HG02870 (cell line): ENCODE results near the gene RASGRP2.

ENCODE experiments used
- ATAC-seq: cut with Tn5 transposase; IDR thresholded peaks from one replicate; pipeline ENCODE4 v1.9.1; 2021; ENCODE audit warnings: mild to moderate bottlenecking, moderate library complexity; ENCODE audit not compliant: unreplicated experiment

The RASGRP2 gene

GRCh38 chr11:64757549-64758329 is 13.8 kb upstream of the RASGRP2 start:
- ATAC-seq: no peak

GRCh38 chr11:64755681-64756361 is 11.9 kb upstream of the RASGRP2 start:
- no peak for ATAC-seq

DNA sequence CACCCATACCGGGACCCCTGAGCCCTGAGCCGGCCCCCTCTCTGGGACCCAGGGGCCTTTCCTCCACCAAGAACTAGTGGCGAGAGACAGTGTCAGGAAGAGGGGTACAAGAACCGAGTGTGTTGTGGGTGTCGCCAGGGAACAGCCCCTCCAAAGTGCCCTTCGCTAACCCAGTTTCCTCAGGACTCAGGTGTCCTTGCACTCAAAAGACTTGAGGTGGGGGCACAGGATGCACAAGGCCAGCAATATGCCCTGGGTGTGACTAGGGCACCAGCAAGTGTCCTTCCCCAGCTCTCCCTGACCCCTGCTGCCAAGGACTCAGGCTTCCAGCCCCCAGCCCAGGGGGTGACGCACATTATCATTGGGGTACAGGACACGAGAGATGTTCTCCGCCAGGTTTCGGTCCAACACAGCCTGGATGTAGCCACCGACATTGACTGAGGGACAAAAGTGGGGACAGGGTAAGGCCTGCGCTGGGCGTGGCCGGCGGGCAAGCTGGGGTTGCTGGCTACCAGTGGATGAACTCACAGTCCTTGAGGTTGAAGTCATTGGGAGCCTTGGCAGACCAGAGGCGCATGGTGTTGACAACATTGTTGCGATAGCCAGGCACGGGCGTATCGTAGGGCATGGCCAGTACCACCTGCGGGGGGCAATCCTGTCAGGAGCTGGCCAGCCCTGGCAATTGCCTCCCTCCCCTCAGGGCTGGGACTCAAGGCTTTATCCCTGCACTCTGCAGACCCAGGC is 11.1 kb upstream of the RASGRP2 start:
- ATAC-seq: no peak

- no peak for ATAC-seq
Observed at GRCh38 chr11:64754124-64754918, 10.4 kb upstream of the RASGRP2 start.

- ATAC-seq: no peak
Observed at GRCh38 chr11:64753380-64754123, 9.6 kb upstream of the RASGRP2 start.

DNA sequence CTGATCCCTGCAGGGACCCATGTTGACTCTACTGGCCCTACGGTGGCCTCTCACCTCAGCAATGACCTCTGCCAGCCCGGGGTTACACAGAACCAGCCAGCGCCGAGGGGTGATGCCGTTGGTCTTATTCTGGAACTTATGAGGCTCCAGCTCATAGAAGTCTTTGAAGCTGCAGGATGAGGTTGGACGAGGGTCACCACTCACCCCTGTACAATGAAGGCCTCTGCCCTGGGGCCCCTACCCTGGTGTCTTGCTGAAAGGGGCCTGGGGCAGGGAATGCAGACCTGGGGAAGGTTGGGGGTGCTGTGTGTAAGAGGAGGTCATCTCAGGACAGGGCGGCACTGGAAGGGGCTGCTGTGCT is 9.1 kb upstream of the RASGRP2 start:
- ATAC-seq: no peak

GRCh38 chr11:64752175-64752970 is 8.4 kb upstream of the RASGRP2 start:
- no peak for ATAC-seq

GRCh38 chr11:64751580-64751979 is 7.6 kb upstream of the RASGRP2 start:
- ATAC-seq: no peak

DNA sequence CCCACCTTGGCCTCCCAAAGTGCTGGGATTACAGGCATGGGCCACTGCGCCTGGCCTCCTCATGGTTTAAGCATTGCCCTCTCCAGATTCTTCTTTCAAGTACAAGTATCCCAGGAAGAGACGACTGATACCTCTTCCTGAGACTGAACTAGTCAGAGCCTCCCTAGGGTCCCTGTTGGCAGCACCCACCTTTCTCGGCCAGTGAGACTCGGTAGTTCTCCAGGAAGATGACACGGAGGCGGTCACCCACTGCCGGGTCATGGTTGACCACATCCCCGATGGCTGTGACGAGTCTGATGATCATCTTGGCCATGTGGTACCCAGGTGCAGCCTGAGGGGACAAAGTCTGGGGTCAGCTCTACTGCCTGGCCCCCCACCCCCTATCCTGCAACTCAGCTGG is 7.2 kb upstream of the RASGRP2 start:
- no peak for ATAC-seq

GRCh38 chr11:64750361-64751054 is 6.6 kb upstream of the RASGRP2 start:
- no peak for ATAC-seq

DNA sequence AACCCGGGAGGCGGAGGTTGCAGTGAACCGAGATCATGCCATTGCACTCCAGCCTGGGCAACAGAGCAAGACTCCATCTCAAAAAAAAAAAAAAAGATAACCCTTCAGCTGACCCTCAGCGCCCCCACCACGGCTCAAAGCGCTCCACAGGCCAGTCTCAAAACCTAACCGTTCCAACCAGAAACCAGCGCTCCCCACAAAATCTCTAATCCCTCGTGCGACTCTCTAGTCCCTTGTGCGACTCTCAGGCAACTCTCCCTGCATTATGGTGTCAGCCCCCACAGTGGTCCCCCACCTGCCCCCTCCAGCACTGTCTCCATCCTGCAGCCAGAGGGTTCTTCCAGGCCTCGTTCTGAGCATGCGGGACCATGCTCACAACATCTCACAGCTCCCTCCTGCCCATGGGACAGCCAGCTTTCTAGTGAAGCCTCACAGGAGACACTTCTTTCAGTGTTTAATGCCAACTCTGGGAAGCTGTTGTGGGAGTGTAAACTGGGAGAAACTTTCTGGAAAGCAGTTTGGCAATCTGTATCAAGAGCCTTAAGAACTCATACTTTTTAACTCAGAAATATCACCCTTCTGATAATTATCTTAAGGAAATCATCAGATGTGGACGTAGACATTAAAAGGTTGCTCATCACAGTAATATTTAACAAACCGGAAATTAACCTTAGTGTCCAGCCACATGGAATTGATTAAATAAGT is 4.2 kb upstream of the RASGRP2 start:
- ATAC-seq: no peak

DNA sequence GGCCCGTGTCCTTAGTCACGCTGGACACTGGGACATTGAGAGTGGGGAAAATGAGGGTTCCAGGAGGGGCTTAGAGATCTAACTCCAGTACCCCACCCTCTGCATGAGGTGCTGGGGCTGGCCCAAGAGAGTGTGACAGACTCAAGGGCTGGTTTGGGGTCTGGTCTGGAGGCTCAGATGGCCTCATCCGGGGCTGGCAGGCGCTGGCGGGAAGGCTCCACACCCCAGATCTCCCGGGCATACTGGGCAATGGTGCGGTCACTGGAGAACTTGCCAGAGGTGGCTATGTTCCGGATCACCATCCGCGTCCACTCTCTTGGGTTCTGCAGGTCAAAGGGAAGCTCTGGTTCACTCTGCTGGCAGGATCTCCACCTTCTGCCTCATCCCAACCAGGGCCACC is 2.5 kb upstream of the RASGRP2 start:
- no peak for ATAC-seq

- ATAC-seq: no peak
Observed at GRCh38 chr11:64745521-64746328, 1.8 kb upstream of the RASGRP2 start.

- ATAC-seq: no peak
Observed at GRCh38 chr11:64745189-64745520, 1.2 kb upstream of the RASGRP2 start.

GRCh38 chr11:64744544-64745188 is 724 bp upstream of the RASGRP2 start:
- ATAC-seq: no peak

DNA sequence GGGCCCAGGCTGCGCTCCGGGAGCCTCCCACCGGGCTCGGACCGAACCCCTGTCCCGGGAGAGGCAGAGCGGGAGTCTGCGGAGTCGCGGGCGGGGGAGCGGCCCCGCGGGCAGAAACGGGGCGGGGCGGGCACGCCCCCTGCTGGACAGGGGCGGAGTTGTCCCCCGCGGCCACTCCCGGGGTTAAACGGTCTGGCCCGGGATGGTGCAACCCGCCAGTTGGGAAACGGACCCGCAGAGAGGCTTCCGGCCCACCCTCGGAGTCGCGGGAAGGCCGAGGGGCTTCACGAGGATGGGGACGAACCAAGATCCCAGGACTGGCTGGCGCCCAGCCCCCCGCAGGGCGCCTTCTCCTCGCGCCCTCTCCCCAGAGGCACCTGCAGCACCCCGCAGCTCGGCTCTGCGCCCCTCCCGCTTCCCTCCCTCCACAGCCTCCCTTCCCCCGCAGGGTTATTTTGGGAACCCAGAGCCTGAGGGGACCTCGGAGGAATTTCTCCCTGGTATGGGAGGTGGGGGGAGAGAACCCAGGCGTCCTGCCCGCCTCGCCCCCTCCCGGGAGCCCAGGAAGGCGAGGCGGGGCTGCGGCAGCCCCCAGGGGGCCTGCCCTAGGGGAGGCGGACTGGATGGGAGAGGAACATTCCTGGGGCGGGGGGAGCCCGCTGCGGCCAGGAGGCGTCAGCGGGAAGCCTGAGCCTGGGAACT is 902 bp downstream of the RASGRP2 start:
- no peak for ATAC-seq
